PC-3 (cell line): ENCODE results near the gene ECEL1. TPM values are rescaled to one million over a fixed set of nuclear protein-coding genes. Genes with fewer than 3 reads are reported as not detected.
"Not testable (repeated sequence)": the region's sequence is repeated elsewhere in the genome, so short reads cannot be mapped to it uniquely, and the experiment has no call there.

ENCODE experiments used
- ATAC-seq: fragments of 200-7000 bp; cut with Tn5 transposase; 2 replicates; pipeline ENCODE4 v1.9.1; 2020; ENCODE audit warnings: mild to moderate bottlenecking, moderate library complexity
- BruUV-seq: library from RNA; stranded (reverse); fragments of 400-500 nt; replicated peaks from 2 replicates; lab custom pipeline; 2021; lab: Mats Ljungman, UMichigan
- CTCF ChIA-PET: fragments of 300-600 bp; sonication (Branson Sonifier 250); formaldehyde crosslinking; loops from one replicate; lab custom pipeline; 2022; ENCODE audit warnings: antibody characterized with exemption; lab: Charles Lee
- POLR2A ChIA-PET: fragments of 300-600 bp; sonication (Branson Sonifier 250); formaldehyde crosslinking; loops from one replicate; lab custom pipeline; 2022; ENCODE audit warnings: antibody characterized with exemption; ENCODE audit not compliant: unreplicated experiment; lab: Charles Lee
- DNase-seq: peaks from one replicate; pipeline ENCODE4 v3.0.0-alpha.2; 2015
- H2AFZ ChIP-seq: fragments of 300-600 bp; sonication (generic); 2 replicates; pipeline ENCODE4 v1.6.0; 2016; ENCODE audit warnings: antibody characterized with exemption, low read length
- H3F3A ChIP-seq: fragments of 300-600 bp; sonication (generic); one replicate; pipeline ENCODE4 v1.6.0; 2017; ENCODE audit warnings: antibody characterized with exemption, low read length, control low read depth, mild to moderate bottlenecking; ENCODE audit not compliant: unreplicated experiment
- H3K27ac ChIP-seq: fragments of 300-600 bp; sonication (generic); 2 replicates; pipeline ENCODE4 v1.5.1; 2016; ENCODE audit warnings: mild to moderate bottlenecking, low read length
- H3K27me3 ChIP-seq: fragments of 300-600 bp; sonication (generic); 2 replicates; pipeline ENCODE4 v1.6.1; 2016; ENCODE audit warnings: low read length, mixed read lengths
- H3K36me3 ChIP-seq: fragments of 300-600 bp; sonication (generic); 2 replicates; pipeline ENCODE4 v1.6.1; 2016; ENCODE audit warnings: low read depth, mixed run types, low read length, mixed read lengths
- H3K4me1 ChIP-seq: fragments of 300-600 bp; sonication (generic); 2 replicates; pipeline ENCODE4 v1.5.1; 2016; ENCODE audit warnings: low read length; ENCODE audit not compliant: insufficient read depth
- H3K4me2 ChIP-seq: fragments of 300-600 bp; sonication (generic); 2 replicates; pipeline ENCODE4 v1.6.0; 2016; ENCODE audit warnings: low read length
- H3K4me3 ChIP-seq: fragments of 300-600 bp; sonication (generic); 2 replicates; pipeline ENCODE4 v1.5.1; 2016; ENCODE audit warnings: mild to moderate bottlenecking, low read length, mixed read lengths
- H3K79me2 ChIP-seq: fragments of 300-600 bp; sonication (generic); 2 replicates; pipeline ENCODE4 v1.6.1; 2017; ENCODE audit warnings: low read length, mixed read lengths
- H3K9ac ChIP-seq: fragments of 300-600 bp; sonication (generic); 2 replicates; pipeline ENCODE4 v1.6.0; 2016; ENCODE audit warnings: mild to moderate bottlenecking, low read length
- H3K9me2 ChIP-seq: fragments of 300-600 bp; sonication (generic); replicated peaks from 2 replicates; pipeline ENCODE4 v1.6.1; 2016; ENCODE audit warnings: mixed run types, low read length, mixed read lengths
- H3K9me3 ChIP-seq: fragments of 300-600 bp; sonication (generic); 2 replicates; pipeline ENCODE4 v1.6.1; 2016; ENCODE audit warnings: low read length, mixed read lengths
- H4K20me1 ChIP-seq: fragments of 300-600 bp; sonication (generic); 2 replicates; pipeline ENCODE4 v1.6.1; 2016; ENCODE audit warnings: low read length, mixed read lengths
- CTCF ChIP-seq: fragments of 300-600 bp; sonication (generic); conservative IDR thresholded peaks from 2 replicates; pipeline ENCODE4 v1.5.1; 2017; ENCODE audit warnings: antibody characterized with exemption, low read depth, mild to moderate bottlenecking, low read length
- EZH2 ChIP-seq: fragments of 300-600 bp; sonication (generic); IDR thresholded peaks from one replicate; pipeline ENCODE4 v1.6.1; 2017; ENCODE audit warnings: antibody characterized with exemption, mild to moderate bottlenecking, low read length; ENCODE audit not compliant: unreplicated experiment
- EZH2phosphoT487 ChIP-seq: fragments of 300-600 bp; sonication (generic); IDR thresholded peaks from 2 replicates; pipeline ENCODE4 v1.6.1; 2018; ENCODE audit warnings: mild to moderate bottlenecking, antibody characterized with exemption, low read length, borderline replicate concordance
- intact Hi-C: fragments of 100-400 bp; cut with micrococcal nuclease; formaldehyde crosslinking; loops from 2 replicates; pipeline ENCODE4 v1.9.0; 2023
- total RNA-seq: library from RNA; depleted of rRNA; stranded (reverse); fragments of >200 nt; gene quantifications from 2 replicates; pipeline ENCODE4 v1.2.3, GENCODE V29; 2014

The ECEL1 gene
- total RNA-seq, 1 experiment from 2014 or later = not detected

GRCh38 chr2:232447091-232447620, 40.5 kb downstream of the ECEL1 start:
- no peak overlapping the region for H3K4me3 ChIP-seq
- H2AFZ ChIP-seq = no peak overlapping the region
- no peaks in the 10 kb centered on the region for H3K79me2 ChIP-seq
- no peaks in the 10 kb centered on the region for H3K4me1 ChIP-seq
- no peaks in the 10 kb centered on the region for H4K20me1 ChIP-seq
- H3K4me2 ChIP-seq = no peak overlapping the region
- no peaks in the 10 kb centered on the region for H3K27me3 ChIP-seq
- ATAC-seq (no peak), DNase-seq (no peak)
- no peaks in the 10 kb centered on the region for H3K36me3 ChIP-seq
- H3K9me3 ChIP-seq = no peaks in the 10 kb centered on the region
- H3K27ac ChIP-seq = no peak overlapping the region
- no peak for TF ChIP-seq EZH2
- no peak for TF ChIP-seq CTCF
- no peak for TF ChIP-seq EZH2phosphoT487
- H3K9me2 ChIP-seq = no peaks in the 10 kb centered on the region
- ChIA-PET POLR2A (no interaction called here), CTCF (no interaction called here)
- BruUV-seq = no TSS peak
- intact Hi-C loops = no loop called here
- H3K9ac ChIP-seq = no peak overlapping the region
- H3F3A ChIP-seq = no peaks in the 10 kb centered on the region

- POLR2A ChIA-PET, H3K27me3 ChIP-seq, H3K9ac ChIP-seq, BruUV-seq, H3K36me3 ChIP-seq, H4K20me1 ChIP-seq, H3F3A ChIP-seq, H3K27ac ChIP-seq, CTCF ChIA-PET, H3K79me2 ChIP-seq, H2AFZ ChIP-seq, DNase-seq, intact Hi-C loops, H3K9me2 ChIP-seq, H3K4me2 ChIP-seq, H3K4me1 ChIP-seq, H3K4me3 ChIP-seq, H3K9me3 ChIP-seq: not testable (repeated sequence)
- ATAC-seq = 0 out of 2 replicates have a peak, but pooled peaks have one; percentile 21
Measured at GRCh38 chr2:232446266-232446777, 41.3 kb downstream of the ECEL1 start.

DNA sequence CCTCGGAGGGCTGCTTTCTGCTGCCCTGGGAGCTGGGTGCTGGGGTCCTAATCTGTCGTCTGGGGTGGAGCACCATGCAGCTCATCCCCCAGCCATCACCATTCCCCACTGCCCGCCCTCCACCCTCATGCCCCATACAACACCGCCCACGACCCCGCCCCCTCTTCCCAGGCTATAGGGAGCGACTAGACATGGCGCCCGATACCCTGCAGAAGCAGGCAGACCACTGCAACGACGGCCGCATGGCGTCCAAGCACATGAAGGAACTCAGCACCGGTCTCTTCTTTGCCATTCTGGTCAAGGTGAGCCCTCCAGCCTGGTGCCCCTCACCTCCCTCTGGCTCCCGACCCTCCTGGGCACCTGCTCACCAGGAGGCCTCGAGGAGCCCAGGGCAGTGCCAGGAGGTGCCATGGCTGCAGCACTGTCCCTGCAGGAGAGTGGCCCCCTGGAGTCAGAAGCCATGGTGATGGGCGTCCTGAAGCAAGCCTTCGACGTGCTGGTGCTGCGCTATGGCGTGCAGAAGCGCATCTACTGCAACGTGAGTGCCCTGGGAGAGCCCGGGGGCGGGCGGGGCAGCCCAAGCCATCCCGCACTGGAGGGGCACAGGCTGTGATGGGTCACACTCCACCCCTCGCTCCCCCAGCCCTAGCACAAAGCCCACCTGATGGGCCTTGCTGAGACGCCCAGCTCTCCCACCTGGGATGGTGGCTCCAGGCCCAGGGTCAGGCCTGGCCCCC, 42.3 kb downstream of the ECEL1 start:
- CTCF ChIA-PET, BruUV-seq, H3K4me2 ChIP-seq: not testable (repeated sequence)

More for the DNA sequence above, 42.3 kb downstream of the ECEL1 start:
- H2AFZ ChIP-seq, H3K4me1 ChIP-seq, H3K4me3 ChIP-seq, H3K27me3 ChIP-seq, H3K36me3 ChIP-seq, intact Hi-C loops, H4K20me1 ChIP-seq, H3K9ac ChIP-seq, ATAC-seq, H3K79me2 ChIP-seq, H3F3A ChIP-seq, DNase-seq, H3K9me2 ChIP-seq, H3K9me3 ChIP-seq, POLR2A ChIA-PET, H3K27ac ChIP-seq: not testable (repeated sequence)
